Panc1 (cell line): ENCODE data around the gene METTL27. TPM values are rescaled to one million over a fixed set of nuclear protein-coding genes. Genes with fewer than 3 reads are reported as not detected.

Source experiments
- ATAC-seq: fragments of 200-7000 bp; cut with Tn5 transposase; 2 replicates; pipeline ENCODE4 v1.9.1; 2020; ENCODE audit warnings: mild to moderate bottlenecking, moderate library complexity
- Bru-seq: library from RNA; stranded (reverse); fragments of 400-500 nt; gene quantifications from one replicate; lab custom pipeline; 2021; lab: Mats Ljungman, UMichigan
- BruChase-seq, 2 experiments: library from RNA; stranded (reverse); fragments of 400-500 nt; gene quantifications; one replicate each; lab custom pipeline; 2021; lab: Mats Ljungman, UMichigan
- BruUV-seq: library from RNA; stranded (reverse); fragments of 400-500 nt; replicated peaks from 2 replicates; lab custom pipeline; 2021; lab: Mats Ljungman, UMichigan
- CTCF ChIA-PET: fragments of 300-600 bp; sonication (Branson Sonifier 250); formaldehyde crosslinking; loops from one replicate; lab custom pipeline; 2022; ENCODE audit warnings: antibody characterized with exemption; lab: Charles Lee
- POLR2A ChIA-PET: fragments of 300-600 bp; sonication (Branson Sonifier 250); formaldehyde crosslinking; loops from one replicate; lab custom pipeline; 2022; ENCODE audit warnings: antibody characterized with exemption; lab: Charles Lee
- DNase-seq: peaks from one replicate; pipeline ENCODE4 v3.0.0-alpha.2; 2010; ENCODE audit warnings: low read depth, low spot score
- H3K27ac ChIP-seq: 2 replicates; pipeline ENCODE4 v1.5.1; 2011; ENCODE audit warnings: mild to moderate bottlenecking, low read length, inconsistent platforms
- H3K27me3 ChIP-seq: fragments of 200-500 bp; sonication (Bioruptor generic); 2 replicates; pipeline ENCODE4 v1.6.0; 2014; ENCODE audit warnings: low read length, inconsistent platforms; ENCODE audit not compliant: control insufficient read depth, insufficient read depth
- H3K36me3 ChIP-seq: fragments of 200-500 bp; sonication (Bioruptor generic); 2 replicates; pipeline ENCODE4 v1.5.1; 2014; ENCODE audit warnings: inconsistent platforms, mild to moderate bottlenecking, low read length, moderate library complexity; ENCODE audit not compliant: control insufficient read depth, insufficient read depth
- H3K4me1 ChIP-seq: 2 replicates; pipeline ENCODE4 v1.5.1; 2011; ENCODE audit warnings: inconsistent platforms, mild to moderate bottlenecking, low read length, moderate library complexity; ENCODE audit not compliant: control insufficient read depth, insufficient read depth
- H3K4me3 ChIP-seq, 2 experiments: 2 replicates each; pipeline ENCODE4 v1.5.1; 2011 to 2012; ENCODE audit warnings: low read depth in 2 of 2, low read length in 2 of 2, mild to moderate bottlenecking in 2 of 2, inconsistent platforms in 1 of 2, moderate library complexity in 1 of 2
- H3K9me3 ChIP-seq: fragments of 200-500 bp; sonication (Bioruptor generic); 2 replicates; pipeline ENCODE4 v1.5.1; 2014; ENCODE audit warnings: low read depth, mild to moderate bottlenecking, inconsistent platforms, low read length, moderate library complexity; ENCODE audit not compliant: control insufficient read depth, insufficient read depth
- POLR2AphosphoS5 ChIP-seq: IDR thresholded peaks from 2 replicates; pipeline ENCODE4 v1.6.1; 2012; ENCODE audit warnings: mild to moderate bottlenecking, low read depth, low read length, moderate library complexity
- SIN3A ChIP-seq: IDR thresholded peaks from 2 replicates; pipeline ENCODE4 v1.6.1; 2012; ENCODE audit warnings: low read depth, mild to moderate bottlenecking, low read length, moderate library complexity, borderline replicate concordance; ENCODE audit not compliant: insufficient read depth
- TCF7L2 ChIP-seq: IDR thresholded peaks from 2 replicates; pipeline ENCODE4 v1.6.1; 2011; ENCODE audit warnings: mild to moderate bottlenecking, low read depth, low read length, inconsistent platforms
- in situ Hi-C: cut with HindIII; loops from 2 replicates; pipeline ENCODE4 v1.10.0; 2016; ENCODE audit warnings: low sequenced_read_pairs, low pct_unique_long_range_greater_than_20kb
- intact Hi-C: fragments of 100-400 bp; cut with micrococcal nuclease; formaldehyde crosslinking; loops from one replicate; pipeline ENCODE4 v1.10.0; 2022; ENCODE audit not compliant: unreplicated experiment
- long read RNA-seq: library from polyadenylated mRNA; unstranded; transcript quantifications from one replicate; pipeline ENCODE4 v2.0.0, GENCODE V29; 2021; ENCODE audit not compliant: unreplicated experiment
- polyA plus RNA-seq: library from polyadenylated mRNA; unstranded; fragments of >200 nt; gene quantifications from one replicate; pipeline ENCODE4 v1.2.1, GENCODE V29; 2012; ENCODE audit warnings: missing spikeins; ENCODE audit not compliant: insufficient read length
- total RNA-seq: library from RNA; stranded (reverse); gene quantifications from one replicate; pipeline ENCODE4 v1.2.1, GENCODE V29; 2021; ENCODE audit not compliant: unreplicated experiment
- TF ChIP-seq, protein P1 (sequence below): fragments of 450-650 bp; IDR thresholded peaks from 2 replicates; pipeline ENCODE4 v1.5.1; 2017; ENCODE audit warnings: mild to moderate bottlenecking
- TF ChIP-seq, protein P2 (sequence below), 2 experiments: IDR thresholded peaks; 2 replicates each; pipeline ENCODE4 v1.6.1; 2011 to 2012; ENCODE audit warnings: low read depth in 2 of 2, control low read depth in 1 of 2, low read length in 1 of 2, mild to moderate bottlenecking in 1 of 2, moderate library complexity in 1 of 2; ENCODE audit not compliant: insufficient read depth in 1 of 2

The METTL27 gene, protein sequence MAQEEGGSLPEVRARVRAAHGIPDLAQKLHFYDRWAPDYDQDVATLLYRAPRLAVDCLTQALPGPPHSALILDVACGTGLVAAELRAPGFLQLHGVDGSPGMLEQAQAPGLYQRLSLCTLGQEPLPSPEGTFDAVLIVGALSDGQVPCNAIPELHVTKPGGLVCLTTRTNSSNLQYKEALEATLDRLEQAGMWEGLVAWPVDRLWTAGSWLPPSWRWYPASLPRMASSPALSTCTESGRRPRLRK
- total RNA-seq (3.4 TPM), Bru-seq, nascent RNA (percentile 51 among the genes with signal in this experiment), BruChase-seq, experiment 1, labeled RNA remaining after a 2-hour chase (percentile 45 among the genes with signal in this experiment), BruChase-seq, experiment 2, labeled RNA remaining after a 6-hour chase (percentile 45 among the genes with signal in this experiment)
- polyA plus RNA-seq: 2.4 TPM
- long read RNA-seq, partial matches to known transcripts: 0 of 5 reads
- long read RNA-seq, other reads (novel, unspliced or antisense): 4 of 5 reads

DNA sequence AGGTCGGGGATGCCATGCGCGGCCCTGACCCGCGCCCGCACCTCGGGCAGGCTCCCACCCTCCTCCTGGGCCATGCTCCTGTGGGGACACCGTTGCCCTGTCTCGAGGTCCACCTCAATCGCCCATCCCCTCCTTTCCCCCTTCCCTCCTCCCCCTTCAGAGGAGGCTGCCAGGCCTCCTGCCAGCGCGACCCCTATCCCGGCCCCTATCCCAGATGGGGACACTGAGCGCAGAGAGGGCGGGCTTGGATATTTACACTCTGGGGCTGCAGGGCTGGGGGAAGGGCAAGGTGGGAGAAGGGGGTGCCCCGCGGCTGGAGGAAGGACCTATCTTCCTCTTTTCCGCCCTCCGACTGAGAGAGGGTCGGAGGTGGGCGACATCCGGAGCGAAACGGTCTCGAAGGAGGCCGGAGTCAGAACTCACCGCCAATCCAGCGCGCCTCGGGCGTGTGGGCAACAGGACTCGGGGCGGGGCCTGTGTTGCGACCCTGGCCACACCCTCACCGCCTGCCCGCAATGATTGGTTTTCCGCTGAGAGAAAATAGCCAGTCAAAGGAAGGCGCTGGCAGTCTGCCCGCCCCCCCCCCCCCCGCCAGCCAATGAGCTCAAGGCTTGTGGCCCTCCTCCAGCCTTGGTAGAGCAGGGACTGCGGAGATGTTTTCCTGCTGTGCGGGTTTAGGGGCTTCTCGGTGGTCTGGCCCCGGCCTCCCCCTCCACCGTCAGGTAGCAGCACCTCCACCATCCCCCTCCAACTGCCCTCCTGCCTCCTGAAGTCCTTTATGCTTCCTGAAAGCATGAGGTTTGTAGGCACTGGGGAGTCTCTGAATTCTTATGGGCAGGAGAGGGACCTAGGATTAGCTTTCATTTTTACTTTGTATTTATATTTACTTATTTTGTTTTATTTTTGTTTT lies at the start of gene METTL27:
Gene METTL27, minus strand, starts transcription at position 450 of the 910 bp plus-strand sequence. Its CDS starts 376 bp downstream, at position 74.
- H3K36me3 ChIP-seq: no peaks in the 10 kb centered on the region; the same call in 1 of the 2 replicates
- peak; percentile 91 for ATAC-seq
- TF ChIP-seq POLR2AphosphoS5 (peak; percentile 80), TCF7L2 (no peak), SIN3A (no peak)
- TF ChIP-seq, protein P1, sequence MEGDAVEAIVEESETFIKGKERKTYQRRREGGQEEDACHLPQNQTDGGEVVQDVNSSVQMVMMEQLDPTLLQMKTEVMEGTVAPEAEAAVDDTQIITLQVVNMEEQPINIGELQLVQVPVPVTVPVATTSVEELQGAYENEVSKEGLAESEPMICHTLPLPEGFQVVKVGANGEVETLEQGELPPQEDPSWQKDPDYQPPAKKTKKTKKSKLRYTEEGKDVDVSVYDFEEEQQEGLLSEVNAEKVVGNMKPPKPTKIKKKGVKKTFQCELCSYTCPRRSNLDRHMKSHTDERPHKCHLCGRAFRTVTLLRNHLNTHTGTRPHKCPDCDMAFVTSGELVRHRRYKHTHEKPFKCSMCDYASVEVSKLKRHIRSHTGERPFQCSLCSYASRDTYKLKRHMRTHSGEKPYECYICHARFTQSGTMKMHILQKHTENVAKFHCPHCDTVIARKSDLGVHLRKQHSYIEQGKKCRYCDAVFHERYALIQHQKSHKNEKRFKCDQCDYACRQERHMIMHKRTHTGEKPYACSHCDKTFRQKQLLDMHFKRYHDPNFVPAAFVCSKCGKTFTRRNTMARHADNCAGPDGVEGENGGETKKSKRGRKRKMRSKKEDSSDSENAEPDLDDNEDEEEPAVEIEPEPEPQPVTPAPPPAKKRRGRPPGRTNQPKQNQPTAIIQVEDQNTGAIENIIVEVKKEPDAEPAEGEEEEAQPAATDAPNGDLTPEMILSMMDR: no peak
- ChIA-PET POLR2A (interaction anchor here (0.6 to 1.8 kb wide), 4 partner anchors 9 to 438 kb away, joined by 3 to 10 read pairs (median 6); no protein-coding TSS in a partner anchor), CTCF (interaction anchor here (0.6 to 1.1 kb wide), 6 partner anchors 12 to 235 kb away, joined by 3 to 12 read pairs (median 4); no protein-coding TSS in a partner anchor)
- TSS peak; percentile 88 for BruUV-seq
- no peaks in the 10 kb centered on the region for H3K9me3 ChIP-seq
- H3K27ac ChIP-seq: peak within 1 kb of the TSS; percentile 83
- peaks cover 21% of the 10 kb centered on the region for H3K4me1 ChIP-seq
- no peaks in the 10 kb centered on the region for H3K27me3 ChIP-seq
- peak within 1 kb of the TSS; percentile 70 to 76 for H3K4me3 ChIP-seq
- no peak for DNase-seq
- intact Hi-C loops: no loop called here
- in situ Hi-C loops: no loop called here

DNA sequence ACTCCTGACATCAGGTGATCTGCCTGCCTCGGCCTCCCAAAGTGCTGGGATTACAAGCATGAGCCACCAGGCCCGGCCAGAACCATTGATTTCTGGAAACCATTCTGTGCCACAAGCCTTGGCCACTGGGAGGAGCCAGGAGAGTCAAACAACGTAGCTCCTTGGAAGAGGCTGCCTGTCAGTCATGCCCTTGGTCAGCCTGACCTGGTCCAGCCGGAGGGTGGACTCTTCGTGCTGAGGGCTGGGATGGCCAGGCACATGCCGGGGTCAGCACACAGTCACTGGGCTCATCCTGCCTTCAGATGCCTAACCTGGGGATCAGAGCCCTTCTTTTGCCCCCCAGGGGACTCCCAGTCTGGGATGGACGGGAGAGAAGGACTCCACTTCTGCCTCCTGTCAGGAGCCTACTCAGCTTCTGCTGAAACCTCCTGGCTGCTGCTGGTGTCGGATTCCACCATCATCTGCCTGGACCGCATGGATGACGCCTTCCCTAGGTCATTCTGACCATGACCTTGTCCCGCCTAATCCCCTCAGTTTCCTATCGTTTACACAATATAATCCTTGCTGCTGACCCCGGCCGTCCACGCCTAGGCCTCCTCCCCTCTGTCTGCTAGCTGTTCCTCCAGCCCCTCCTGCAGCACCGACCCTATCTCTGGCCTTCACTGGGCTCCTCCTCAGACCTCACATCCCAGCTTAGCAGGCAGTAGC lies 49.0 kb upstream of the METTL27 start:
- ATAC-seq (peak; percentile 68; the same call in 1 of the 2 replicates), DNase-seq (no peak)
- no peak overlapping the region for H3K4me3 ChIP-seq
- in situ Hi-C loops (no loop called here), intact Hi-C loops (loop anchor here (10.0 kb wide), 1 partner anchor 133 kb away; the partner anchor contains the start of gene ELN)
- no peaks in the 10 kb centered on the region for H3K36me3 ChIP-seq
- H3K27ac ChIP-seq: no peak overlapping the region
- ChIA-PET CTCF (interaction anchor here (0.6 kb wide), 1 partner anchor 134 kb away, joined by 4 read pairs; no protein-coding TSS in a partner anchor), POLR2A (interaction anchor here (0.6 to 1.0 kb wide), 2 partner anchors 28 to 74 kb away, joined by 5 read pairs; no protein-coding TSS in a partner anchor)
- no peak for TF ChIP-seq POLR2AphosphoS5
- TF ChIP-seq, protein P2, sequence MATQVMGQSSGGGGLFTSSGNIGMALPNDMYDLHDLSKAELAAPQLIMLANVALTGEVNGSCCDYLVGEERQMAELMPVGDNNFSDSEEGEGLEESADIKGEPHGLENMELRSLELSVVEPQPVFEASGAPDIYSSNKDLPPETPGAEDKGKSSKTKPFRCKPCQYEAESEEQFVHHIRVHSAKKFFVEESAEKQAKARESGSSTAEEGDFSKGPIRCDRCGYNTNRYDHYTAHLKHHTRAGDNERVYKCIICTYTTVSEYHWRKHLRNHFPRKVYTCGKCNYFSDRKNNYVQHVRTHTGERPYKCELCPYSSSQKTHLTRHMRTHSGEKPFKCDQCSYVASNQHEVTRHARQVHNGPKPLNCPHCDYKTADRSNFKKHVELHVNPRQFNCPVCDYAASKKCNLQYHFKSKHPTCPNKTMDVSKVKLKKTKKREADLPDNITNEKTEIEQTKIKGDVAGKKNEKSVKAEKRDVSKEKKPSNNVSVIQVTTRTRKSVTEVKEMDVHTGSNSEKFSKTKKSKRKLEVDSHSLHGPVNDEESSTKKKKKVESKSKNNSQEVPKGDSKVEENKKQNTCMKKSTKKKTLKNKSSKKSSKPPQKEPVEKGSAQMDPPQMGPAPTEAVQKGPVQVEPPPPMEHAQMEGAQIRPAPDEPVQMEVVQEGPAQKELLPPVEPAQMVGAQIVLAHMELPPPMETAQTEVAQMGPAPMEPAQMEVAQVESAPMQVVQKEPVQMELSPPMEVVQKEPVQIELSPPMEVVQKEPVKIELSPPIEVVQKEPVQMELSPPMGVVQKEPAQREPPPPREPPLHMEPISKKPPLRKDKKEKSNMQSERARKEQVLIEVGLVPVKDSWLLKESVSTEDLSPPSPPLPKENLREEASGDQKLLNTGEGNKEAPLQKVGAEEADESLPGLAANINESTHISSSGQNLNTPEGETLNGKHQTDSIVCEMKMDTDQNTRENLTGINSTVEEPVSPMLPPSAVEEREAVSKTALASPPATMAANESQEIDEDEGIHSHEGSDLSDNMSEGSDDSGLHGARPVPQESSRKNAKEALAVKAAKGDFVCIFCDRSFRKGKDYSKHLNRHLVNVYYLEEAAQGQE (IDR thresholded peaks at IDR 0.05; ENCODE audit: insufficient read depth in 1 of 2, low read depth in 2 of 2, low read length in 1 of 2): no peak
- TF ChIP-seq SIN3A: no peak
- TF ChIP-seq, protein P1: no peak
- no peak for TF ChIP-seq TCF7L2
- BruUV-seq: no TSS peak
- no peaks in the 10 kb centered on the region; the same call in 1 of the 2 replicates for H3K9me3 ChIP-seq
- H3K27me3 ChIP-seq: no peaks in the 10 kb centered on the region
- no peaks in the 10 kb centered on the region for H3K4me1 ChIP-seq
